Fibroblast of the aortic adventitia (primary cell): ENCODE results near the gene SLC27A2. TPM values are rescaled to one million over a fixed set of nuclear protein-coding genes. Genes with fewer than 3 reads are reported as not detected.

ENCODE experiments used
- DNase-seq: peaks from one replicate; pipeline ENCODE4 v3.0.0-alpha.2; 2010; ENCODE audit warnings: low read depth
- H3K4me3 ChIP-seq: 2 replicates; pipeline ENCODE4 v1.5.1; 2011; ENCODE audit warnings: low read depth, mild to moderate bottlenecking, control low read depth, low read length, moderate library complexity
- total RNA-seq: library from RNA; depleted of rRNA; stranded (reverse); fragments of >200 nt; gene quantifications from 2 replicates; pipeline ENCODE4 v1.2.3, GENCODE V29; 2012; ENCODE audit warnings: low replicate concordance
- TF ChIP-seq, protein P1 (sequence below): IDR thresholded peaks from 2 replicates; pipeline ENCODE4 v1.5.1; 2011; ENCODE audit warnings: mild to moderate bottlenecking, low read length, control low read depth, inconsistent platforms; ENCODE audit not compliant: insufficient read depth

Gene SLC27A2
- total RNA-seq, 1 donor = not detected

GRCh38 chr15:50260969-50261496, 79.0 kb downstream of the SLC27A2 start:
- TF ChIP-seq, protein P1, sequence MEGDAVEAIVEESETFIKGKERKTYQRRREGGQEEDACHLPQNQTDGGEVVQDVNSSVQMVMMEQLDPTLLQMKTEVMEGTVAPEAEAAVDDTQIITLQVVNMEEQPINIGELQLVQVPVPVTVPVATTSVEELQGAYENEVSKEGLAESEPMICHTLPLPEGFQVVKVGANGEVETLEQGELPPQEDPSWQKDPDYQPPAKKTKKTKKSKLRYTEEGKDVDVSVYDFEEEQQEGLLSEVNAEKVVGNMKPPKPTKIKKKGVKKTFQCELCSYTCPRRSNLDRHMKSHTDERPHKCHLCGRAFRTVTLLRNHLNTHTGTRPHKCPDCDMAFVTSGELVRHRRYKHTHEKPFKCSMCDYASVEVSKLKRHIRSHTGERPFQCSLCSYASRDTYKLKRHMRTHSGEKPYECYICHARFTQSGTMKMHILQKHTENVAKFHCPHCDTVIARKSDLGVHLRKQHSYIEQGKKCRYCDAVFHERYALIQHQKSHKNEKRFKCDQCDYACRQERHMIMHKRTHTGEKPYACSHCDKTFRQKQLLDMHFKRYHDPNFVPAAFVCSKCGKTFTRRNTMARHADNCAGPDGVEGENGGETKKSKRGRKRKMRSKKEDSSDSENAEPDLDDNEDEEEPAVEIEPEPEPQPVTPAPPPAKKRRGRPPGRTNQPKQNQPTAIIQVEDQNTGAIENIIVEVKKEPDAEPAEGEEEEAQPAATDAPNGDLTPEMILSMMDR = no peak
- DNase-seq = peak; percentile 20
- H3K4me3 ChIP-seq = no peak overlapping the region

- H3K4me3 ChIP-seq = no peak overlapping the region
- no peak for DNase-seq
- TF ChIP-seq, protein P1 = no peak
Measured at GRCh38 chr15:50261981-50262380, 80.0 kb downstream of the SLC27A2 start.

GRCh38 chr15:50262533-50262932, 80.5 kb downstream of the SLC27A2 start:
- DNase-seq = no peak
- no peak overlapping the region for H3K4me3 ChIP-seq
- TF ChIP-seq, protein P1 = no peak

- TF ChIP-seq, protein P1 = no peak
- DNase-seq = no peak
- no peak within 1 kb of the TSS for H3K4me3 ChIP-seq
Measured at GRCh38 chr15:50265620-50266019, 83.6 kb downstream of the SLC27A2 start, which contains the start of gene HDC. HDC (minus strand) TSS chr15:50265726; CDS start chr15:50265623, 103 bp downstream.

- TF ChIP-seq, protein P1 = no peak
- no peak overlapping the region for H3K4me3 ChIP-seq
- no peak for DNase-seq
Measured at GRCh38 chr15:50267577-50267976, 85.6 kb downstream of the SLC27A2 start.

DNA sequence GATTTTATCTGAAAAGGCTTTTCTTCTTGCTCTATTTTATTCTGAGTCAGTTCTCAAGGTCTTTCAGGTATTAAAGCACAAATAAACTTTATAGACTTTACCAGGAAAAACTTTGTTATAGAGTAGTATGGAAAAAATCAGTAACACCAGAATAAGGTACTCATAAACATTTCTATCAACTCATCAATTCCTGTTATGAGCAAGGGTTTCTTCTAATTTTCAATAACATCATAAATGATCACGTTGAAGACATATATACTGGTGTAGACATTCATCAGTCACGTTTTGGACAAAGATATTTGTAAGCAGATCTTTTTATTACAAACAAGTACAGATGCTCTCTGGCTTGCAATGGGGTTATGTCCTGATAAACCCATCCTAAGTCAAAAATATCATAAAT, 93.1 kb downstream of the SLC27A2 start:
- DNase-seq = no peak
- TF ChIP-seq, protein P1 = no peak
- H3K4me3 ChIP-seq = no peak overlapping the region

DNA sequence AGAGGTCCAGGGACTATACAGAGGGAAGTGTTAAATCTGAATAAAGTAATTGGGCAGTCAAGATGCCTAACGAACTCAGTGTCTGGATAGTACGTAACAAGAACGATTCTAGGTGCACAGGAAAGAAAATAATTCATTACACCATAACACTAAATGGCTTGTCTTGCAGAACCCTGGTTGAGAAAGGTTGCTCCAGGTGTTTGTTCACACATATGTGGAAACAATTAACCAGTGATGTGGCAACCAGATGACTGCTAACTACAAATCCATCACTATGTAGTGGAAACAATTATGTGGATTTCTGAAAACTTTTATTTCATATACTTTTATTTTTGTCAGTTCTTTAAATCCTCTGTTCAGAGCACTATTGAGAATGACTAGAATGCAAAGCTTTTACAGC, 93.9 kb downstream of the SLC27A2 start:
- H3K4me3 ChIP-seq = no peak overlapping the region
- TF ChIP-seq, protein P1 = no peak
- DNase-seq = no peak
